ENCODE results near the gene FREM1. TPM values are rescaled to one million over a fixed set of nuclear protein-coding genes. Genes with fewer than 3 reads are reported as not detected.

FREM1 gene
- total and polyA plus RNA-seq, 2 of the 13 experiments (the other 11 are each of a cell fraction or from before 2014, with no cell fraction given) = 64.3 to 202 TPM

- Histone ChIP-seq H3K4me1 (ENCODE audit: insufficient read depth, low read length) (no peaks in the 10 kb centered on the region), H3K79me2 (ENCODE audit: insufficient read depth, low read length) (no peaks in the 10 kb centered on the region), H3K9ac (ENCODE audit: insufficient read depth, low read depth, low read length) (no peak overlapping the region), H2AFZ (ENCODE audit: low read length) (no peak overlapping the region), H3K9me3 (ENCODE audit: low read length) (no peaks in the 10 kb centered on the region), H3K27ac (ENCODE audit: extremely low read length, insufficient read depth, low read length) (no peak overlapping the region), H3K4me2 (ENCODE audit: low read depth, low read length) (no peak overlapping the region), H3K27me3 (ENCODE audit: control insufficient read depth in 1 of 2, insufficient read depth in 2 of 2, low read length in 2 of 2) (no peaks in the 10 kb centered on the region), H4K20me1 (ENCODE audit: insufficient read depth, low read length) (peaks cover 17% of the 10 kb centered on the region), H3K36me3 (replicated peaks in 1 of 2; ENCODE audit: control insufficient read depth in 1 of 2, insufficient read depth in 2 of 2, low read length in 2 of 2) (peaks cover 10 to 80% of the 10 kb centered on the region in 2 experiments), H3K4me3 (replicated peaks in 1 of 3; ENCODE audit: insufficient read depth in 1 of 3, low read depth in 2 of 3, low read length in 3 of 3) (no peak overlapping the region)
- ChIA-PET POLR2A (no interaction called here), CTCF (ENCODE audit: low intra/inter-chr PET ratio, low total read pairs) (interaction anchor here (0.6 kb wide), 1 partner anchor 509 kb away, joined by 4 read pairs; no protein-coding TSS in a partner anchor)
- BruUV-seq (replicated peaks) = no TSS peak
- FAIRE-seq (peak; percentile 48), DNase-seq (ENCODE audit: low spot score) (peak; percentile 51), ATAC-seq (peak; percentile 89)
- intact Hi-C loops (cut with micrococcal nuclease; ENCODE audit: unreplicated experiment) (no loop called here), in situ Hi-C loops (cut with HindIII; ENCODE audit: extremely low pct_ligation_motif_present, low pct_unique_long_range_greater_than_20kb) (no loop called here)
- 27% methylated on average over 3 of the region's 3 CpGs for WGBS (ENCODE audit: low lambda C conversion rate)
- TF ChIP-seq TSC22D2 (CRISPR knock-in tag; IDR thresholded peaks at IDR 0.05; ENCODE audit: borderline replicate concordance) = no peak
- no peak for TF ChIP-seq ZNF567 (CRISPR knock-in tag; IDR thresholded peaks at IDR 0.05; ENCODE audit: borderline replicate concordance)
- TF ChIP-seq ZNF556 (CRISPR knock-in tag; IDR thresholded peaks at IDR 0.05; ENCODE audit: borderline replicate concordance) = no peak
- TF ChIP-seq, protein P1, sequence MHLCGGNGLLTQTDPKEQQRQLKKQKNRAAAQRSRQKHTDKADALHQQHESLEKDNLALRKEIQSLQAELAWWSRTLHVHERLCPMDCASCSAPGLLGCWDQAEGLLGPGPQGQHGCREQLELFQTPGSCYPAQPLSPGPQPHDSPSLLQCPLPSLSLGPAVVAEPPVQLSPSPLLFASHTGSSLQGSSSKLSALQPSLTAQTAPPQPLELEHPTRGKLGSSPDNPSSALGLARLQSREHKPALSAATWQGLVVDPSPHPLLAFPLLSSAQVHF (CRISPR knock-in tag; IDR thresholded peaks at IDR 0.05) = no peak
- TF ChIP-seq ZNF609 (CRISPR knock-in tag; IDR thresholded peaks at IDR 0.05; ENCODE audit: borderline replicate concordance) = no peak
- TF ChIP-seq, protein P2, sequence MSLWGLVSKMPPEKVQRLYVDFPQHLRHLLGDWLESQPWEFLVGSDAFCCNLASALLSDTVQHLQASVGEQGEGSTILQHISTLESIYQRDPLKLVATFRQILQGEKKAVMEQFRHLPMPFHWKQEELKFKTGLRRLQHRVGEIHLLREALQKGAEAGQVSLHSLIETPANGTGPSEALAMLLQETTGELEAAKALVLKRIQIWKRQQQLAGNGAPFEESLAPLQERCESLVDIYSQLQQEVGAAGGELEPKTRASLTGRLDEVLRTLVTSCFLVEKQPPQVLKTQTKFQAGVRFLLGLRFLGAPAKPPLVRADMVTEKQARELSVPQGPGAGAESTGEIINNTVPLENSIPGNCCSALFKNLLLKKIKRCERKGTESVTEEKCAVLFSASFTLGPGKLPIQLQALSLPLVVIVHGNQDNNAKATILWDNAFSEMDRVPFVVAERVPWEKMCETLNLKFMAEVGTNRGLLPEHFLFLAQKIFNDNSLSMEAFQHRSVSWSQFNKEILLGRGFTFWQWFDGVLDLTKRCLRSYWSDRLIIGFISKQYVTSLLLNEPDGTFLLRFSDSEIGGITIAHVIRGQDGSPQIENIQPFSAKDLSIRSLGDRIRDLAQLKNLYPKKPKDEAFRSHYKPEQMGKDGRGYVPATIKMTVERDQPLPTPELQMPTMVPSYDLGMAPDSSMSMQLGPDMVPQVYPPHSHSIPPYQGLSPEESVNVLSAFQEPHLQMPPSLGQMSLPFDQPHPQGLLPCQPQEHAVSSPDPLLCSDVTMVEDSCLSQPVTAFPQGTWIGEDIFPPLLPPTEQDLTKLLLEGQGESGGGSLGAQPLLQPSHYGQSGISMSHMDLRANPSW (CRISPR knock-in tag; IDR thresholded peaks at IDR 0.05; ENCODE audit: borderline replicate concordance) = no peak
- TF ChIP-seq MED8 (CRISPR knock-in tag; IDR thresholded peaks at IDR 0.05; ENCODE audit: insufficient replicate concordance) = no peak
- no peak for TF ChIP-seq HOXA9 (CRISPR knock-in tag; IDR thresholded peaks at IDR 0.05; ENCODE audit: borderline replicate concordance)
- TF ChIP-seq XRCC5 (optimal IDR thresholded peaks at IDR 0.05; ENCODE audit: low read length) = peak; percentile 62
- no peak for TF ChIP-seq GPN1 (CRISPR knock-in tag; IDR thresholded peaks at IDR 0.05; ENCODE audit: borderline replicate concordance)
- TF ChIP-seq ZNF343 (CRISPR knock-in tag; IDR thresholded peaks at IDR 0.05) = no peak
Observed at GRCh38 chr9:14846871-14847311, 63.3 kb downstream of the FREM1 start.
